SU-DHL-6 (cell line): Measurements from ENCODE around the gene HMCES.

Source experiments
- H2AFZ ChIP-seq: fragments of 200-600 bp; sonication (generic); 2 replicates; pipeline ENCODE4 v1.6.1; 2014; ENCODE audit warnings: low read depth, mild to moderate bottlenecking, moderate library complexity, mixed read lengths, antibody characterized with exemption, low read length; ENCODE audit not compliant: severe bottlenecking
- H3F3A ChIP-seq: fragments of 200-600 bp; shearing (Covaris generic); 2 replicates; pipeline ENCODE4 v1.6.0; 2016; ENCODE audit warnings: antibody characterized with exemption, mild to moderate bottlenecking; ENCODE audit not compliant: insufficient read depth
- H3K27ac ChIP-seq: fragments of 200-600 bp; sonication (generic); 2 replicates; pipeline ENCODE4 v1.5.1; 2016; ENCODE audit warnings: low read depth, mild to moderate bottlenecking, low read length, moderate library complexity, mixed read lengths
- H3K27me3 ChIP-seq: fragments of 200-600 bp; sonication (generic), shearing (Covaris generic); 2 replicates; pipeline ENCODE4 v1.6.0; 2014; ENCODE audit warnings: mild to moderate bottlenecking, low read length
- H3K36me3 ChIP-seq: fragments of 200-600 bp; sonication (generic); 2 replicates; pipeline ENCODE4 v1.6.1; 2014; ENCODE audit warnings: mild to moderate bottlenecking, low read length, mixed read lengths
- H3K4me2 ChIP-seq: fragments of 300-600, 200-600 bp; shearing (Covaris generic), sonication (generic); 2 replicates; pipeline ENCODE4 v1.6.0; 2014; ENCODE audit warnings: low read length, low read depth, mild to moderate bottlenecking; ENCODE audit not compliant: poor library complexity, severe bottlenecking
- H3K4me3 ChIP-seq: fragments of 200-600 bp; sonication (generic); 2 replicates; pipeline ENCODE4 v1.5.1; 2014; ENCODE audit warnings: antibody characterized with exemption, low read length, mild to moderate bottlenecking, mixed read lengths; ENCODE audit not compliant: insufficient read depth, poor library complexity, severe bottlenecking
- H3K79me2 ChIP-seq: fragments of 200-600 bp; sonication (generic); 2 replicates; pipeline ENCODE4 v1.6.1; 2014; ENCODE audit warnings: mild to moderate bottlenecking, low read length, moderate library complexity; ENCODE audit not compliant: insufficient read depth
- H3K9ac ChIP-seq: fragments of 200-600 bp; sonication (generic); 2 replicates; pipeline ENCODE4 v1.7.0; 2014; ENCODE audit warnings: mild to moderate bottlenecking, low read length
- H3K9me2 ChIP-seq: fragments of 200-600 bp; sonication (generic); replicated peaks from 2 replicates; pipeline ENCODE4 v1.6.1; 2014; ENCODE audit warnings: low read length; ENCODE audit not compliant: insufficient read depth
- H3K9me3 ChIP-seq: fragments of 200-600 bp; sonication (generic); 2 replicates; pipeline ENCODE4 v1.6.1; 2014; ENCODE audit warnings: low read length, mixed read lengths; ENCODE audit not compliant: insufficient read depth
- H4K20me1 ChIP-seq: fragments of 200-600 bp; sonication (generic); 2 replicates; pipeline ENCODE4 v1.6.1; 2014; ENCODE audit warnings: low read depth, mild to moderate bottlenecking, antibody characterized with exemption, low read length, moderate library complexity, mixed read lengths
- CTCF ChIP-seq: fragments of 200-600 bp; sonication (generic); IDR thresholded peaks from one replicate; pipeline ENCODE4 v1.5.1; 2017; ENCODE audit warnings: antibody characterized with exemption, mild to moderate bottlenecking, low read length, moderate library complexity; ENCODE audit not compliant: insufficient read depth, poor library complexity, severe bottlenecking
- EZH2phosphoT487 ChIP-seq: fragments of 200-600 bp; sonication (generic), shearing (Covaris generic); conservative IDR thresholded peaks from 2 replicates; pipeline ENCODE4 v1.6.1; 2018; ENCODE audit warnings: mild to moderate bottlenecking, antibody characterized with exemption, low read length, moderate library complexity, mixed read lengths

HMCES gene

GRCh38 chr3:129312021-129312639 is 33.5 kb downstream of the HMCES start:
- H3K36me3 ChIP-seq, result no peaks in the 10 kb centered on the region
- no peaks in the 10 kb centered on the region for H4K20me1 ChIP-seq
- no peaks in the 10 kb centered on the region for H3F3A ChIP-seq
- no peak overlapping the region for H2AFZ ChIP-seq
- no peak overlapping the region for H3K27ac ChIP-seq
- no peaks in the 10 kb centered on the region for H3K27me3 ChIP-seq
- H3K4me3 ChIP-seq, result no peak overlapping the region
- no peaks in the 10 kb centered on the region for H3K9me3 ChIP-seq
- TF ChIP-seq CTCF, result no peak
- TF ChIP-seq EZH2phosphoT487, result no peak
- no peaks in the 10 kb centered on the region for H3K9me2 ChIP-seq
- no peak overlapping the region for H3K9ac ChIP-seq
- no peak overlapping the region for H3K4me2 ChIP-seq
- no peaks in the 10 kb centered on the region for H3K79me2 ChIP-seq

GRCh38 chr3:129312671-129313414 is 34.2 kb downstream of the HMCES start:
- no peaks in the 10 kb centered on the region for H3K9me3 ChIP-seq
- H3K27me3 ChIP-seq, result no peaks in the 10 kb centered on the region
- H3K36me3 ChIP-seq, result no peaks in the 10 kb centered on the region
- no peak overlapping the region for H3K4me2 ChIP-seq
- H3F3A ChIP-seq, result no peaks in the 10 kb centered on the region
- TF ChIP-seq EZH2phosphoT487 (no peak), CTCF (no peak)
- no peak overlapping the region for H3K9ac ChIP-seq
- H3K9me2 ChIP-seq, result no peaks in the 10 kb centered on the region
- H3K27ac ChIP-seq, result no peak overlapping the region
- H2AFZ ChIP-seq, result no peak overlapping the region
- no peak overlapping the region for H3K4me3 ChIP-seq
- no peaks in the 10 kb centered on the region for H4K20me1 ChIP-seq
- no peaks in the 10 kb centered on the region for H3K79me2 ChIP-seq

GRCh38 chr3:129313415-129313664 is 34.7 kb downstream of the HMCES start:
- Histone ChIP-seq H3K4me2 (no peak overlapping the region), H3K36me3 (no peaks in the 10 kb centered on the region), H2AFZ (no peak overlapping the region), H4K20me1 (no peaks in the 10 kb centered on the region), H3K9me2 (no peaks in the 10 kb centered on the region), H3K9ac (no peak overlapping the region), H3K27ac (no peak overlapping the region), H3K79me2 (no peaks in the 10 kb centered on the region), H3K4me3 (no peak overlapping the region), H3K9me3 (no peaks in the 10 kb centered on the region), H3K27me3 (no peaks in the 10 kb centered on the region), H3F3A (no peaks in the 10 kb centered on the region)
- TF ChIP-seq CTCF (no peak), EZH2phosphoT487 (no peak)
